Activated CD4-positive, CD25-positive, alpha-beta regulatory T cell treated with anti-CD3 and anti-CD28 coated beads, Interleukin-2, amount 50 U/mL, for 72 hours (primary cell): ENCODE measurements around the gene MIPOL1.

ENCODE experiments used
- DNase-seq: peaks from one replicate; pipeline ENCODE4 v3.0.0; 2021

MIPOL1 gene

DNA sequence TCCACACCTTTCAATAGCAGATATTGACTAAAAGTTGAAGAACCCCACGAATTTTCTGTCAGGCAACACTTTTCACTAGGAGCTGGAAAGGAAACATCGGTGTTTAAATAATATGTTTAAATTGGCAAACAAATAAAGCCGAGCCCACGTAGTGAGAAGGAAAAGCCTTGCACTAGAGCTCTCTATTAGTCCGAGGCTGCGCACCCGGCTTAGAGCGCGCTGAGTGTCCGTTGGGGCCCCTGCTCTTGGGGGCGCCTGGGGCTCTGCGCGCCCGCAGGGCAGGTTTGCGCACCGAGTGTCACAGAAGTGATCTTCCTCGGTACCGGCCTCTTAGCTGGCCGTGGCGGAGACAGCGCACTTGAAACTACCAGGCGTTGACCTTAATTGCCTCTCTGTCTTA is 404.1 kb downstream of the MIPOL1 start:
- DNase-seq, result no peak
